Neutrophil (primary cell): ENCODE measurements around the gene RPS6KA6.

Experiments
- H3K27ac ChIP-seq: fragments of 200-600 bp; sonication (generic); 2 replicates; pipeline ENCODE4 v1.5.1; 2016; ENCODE audit warnings: mild to moderate bottlenecking, moderate library complexity
- H3K27me3 ChIP-seq: fragments of 200-600 bp; sonication (generic); 2 replicates; pipeline ENCODE4 v1.6.0; 2016; ENCODE audit warnings: mild to moderate bottlenecking
- H3K36me3 ChIP-seq: fragments of 200-600 bp; sonication (generic); 2 replicates; pipeline ENCODE4 v1.5.1; 2017
- H3K4me1 ChIP-seq, 2 experiments: fragments of 200-600 bp in 1 of 2; sonication (generic) in 1 of 2; 1 replicate in 1 of 2; 2 replicates in 1 of 2; pipeline versions ENCODE4 v1.5.1 to v1.6.1; 2013 to 2016; ENCODE audit warnings: low read depth in 1 of 2, low read length in 1 of 2, mild to moderate bottlenecking in 1 of 2, moderate library complexity in 1 of 2; ENCODE audit not compliant: control insufficient read depth in 1 of 2, insufficient read depth in 1 of 2
- H3K4me3 ChIP-seq, 2 experiments: fragments of 200-600 bp in 1 of 2; sonication (generic) in 1 of 2; 1 replicate in 1 of 2; 2 replicates in 1 of 2; pipeline ENCODE4 v1.5.1; 2013 to 2016; ENCODE audit warnings: low read depth in 1 of 2, low read length in 1 of 2, mild to moderate bottlenecking in 1 of 2, moderate library complexity in 1 of 2
- H3K9me3 ChIP-seq: fragments of 200-600 bp; sonication (generic); 2 replicates; pipeline ENCODE4 v1.5.1; 2016
- CTCF ChIP-seq: fragments of 200-600 bp; sonication (generic); IDR thresholded peaks from 2 replicates; pipeline ENCODE4 v1.5.1; 2016; ENCODE audit warnings: antibody characterized with exemption

RPS6KA6 gene

GRCh38 chrX:84192006-84192405, 4.0 kb upstream of the RPS6KA6 start:
- Histone ChIP-seq H3K4me3 (no peak overlapping the region), H3K27ac (no peak overlapping the region), H3K4me1 (no peaks in the 10 kb centered on the region), H3K27me3 (peaks cover 24% of the 10 kb centered on the region), H3K36me3 (no peaks in the 10 kb centered on the region), H3K9me3 (no peaks in the 10 kb centered on the region)
- no peak for TF ChIP-seq CTCF

- Histone ChIP-seq H3K36me3 (no peaks in the 10 kb centered on the region), H3K4me3 (no peak overlapping the region), H3K27ac (no peak overlapping the region), H3K27me3 (peaks cover 46% of the 10 kb centered on the region), H3K9me3 (no peaks in the 10 kb centered on the region), H3K4me1 (no peaks in the 10 kb centered on the region)
- no peak for TF ChIP-seq CTCF
These were observed 1.1 kb upstream of the RPS6KA6 start for GRCh38 chrX:84189125-84189524.

- H3K27ac ChIP-seq: no peak overlapping the region
- no peak for TF ChIP-seq CTCF
- H3K36me3 ChIP-seq: no peaks in the 10 kb centered on the region
- H3K4me3 ChIP-seq: no peak overlapping the region
- H3K4me1 ChIP-seq: no peaks in the 10 kb centered on the region
- peaks cover 46% of the 10 kb centered on the region for H3K27me3 ChIP-seq
- H3K9me3 ChIP-seq: no peaks in the 10 kb centered on the region
These were observed 378 bp upstream of the RPS6KA6 start for GRCh38 chrX:84188320-84188834.

GRCh38 chrX:84186603-84187532, 1.1 kb downstream of the RPS6KA6 start:
- no peaks in the 10 kb centered on the region for H3K4me1 ChIP-seq
- no peaks in the 10 kb centered on the region for H3K36me3 ChIP-seq
- peaks cover 46% of the 10 kb centered on the region for H3K27me3 ChIP-seq
- H3K27ac ChIP-seq: no peak overlapping the region
- no peaks in the 10 kb centered on the region for H3K9me3 ChIP-seq
- no peak overlapping the region for H3K4me3 ChIP-seq
- TF ChIP-seq CTCF: no peak

- Histone ChIP-seq H3K4me3 (no peak overlapping the region), H3K36me3 (no peaks in the 10 kb centered on the region), H3K27me3 (peaks cover 27% of the 10 kb centered on the region), H3K4me1 (no peaks in the 10 kb centered on the region), H3K27ac (no peak overlapping the region), H3K9me3 (no peaks in the 10 kb centered on the region)
- TF ChIP-seq CTCF: no peak
These were observed 5.5 kb downstream of the RPS6KA6 start for GRCh38 chrX:84182516-84182915.
